Measurements from ENCODE around the gene CCDC188.

The CCDC188 gene

GRCh38 chr22:20141186-20142077, 9.4 kb downstream of the CCDC188 start:
- DNase-seq (ENCODE audit: low read depth) = no peak
- TF ChIP-seq CTCF (IDR thresholded peaks at IDR 0.05; ENCODE audit: insufficient read depth, low read depth, low read length, missing control alignments) = no peak
- no peak overlapping the region for H3K4me3 ChIP-seq (ENCODE audit: low read length)

- TF ChIP-seq CTCF (IDR thresholded peaks at IDR 0.05; ENCODE audit: insufficient read depth, low read depth, low read length, missing control alignments) = no peak
- DNase-seq (ENCODE audit: low read depth) = no peak
- no peak overlapping the region for H3K4me3 ChIP-seq (ENCODE audit: low read length)
These were observed 10.3 kb downstream of the CCDC188 start for GRCh38 chr22:20140521-20140964.

GRCh38 chr22:20140107-20140445, 10.8 kb downstream of the CCDC188 start:
- no peak for TF ChIP-seq CTCF (IDR thresholded peaks at IDR 0.05; ENCODE audit: insufficient read depth, low read depth, low read length, missing control alignments)
- H3K4me3 ChIP-seq (ENCODE audit: low read length) = no peak overlapping the region
- no peak for DNase-seq (ENCODE audit: low read depth)

DNA sequence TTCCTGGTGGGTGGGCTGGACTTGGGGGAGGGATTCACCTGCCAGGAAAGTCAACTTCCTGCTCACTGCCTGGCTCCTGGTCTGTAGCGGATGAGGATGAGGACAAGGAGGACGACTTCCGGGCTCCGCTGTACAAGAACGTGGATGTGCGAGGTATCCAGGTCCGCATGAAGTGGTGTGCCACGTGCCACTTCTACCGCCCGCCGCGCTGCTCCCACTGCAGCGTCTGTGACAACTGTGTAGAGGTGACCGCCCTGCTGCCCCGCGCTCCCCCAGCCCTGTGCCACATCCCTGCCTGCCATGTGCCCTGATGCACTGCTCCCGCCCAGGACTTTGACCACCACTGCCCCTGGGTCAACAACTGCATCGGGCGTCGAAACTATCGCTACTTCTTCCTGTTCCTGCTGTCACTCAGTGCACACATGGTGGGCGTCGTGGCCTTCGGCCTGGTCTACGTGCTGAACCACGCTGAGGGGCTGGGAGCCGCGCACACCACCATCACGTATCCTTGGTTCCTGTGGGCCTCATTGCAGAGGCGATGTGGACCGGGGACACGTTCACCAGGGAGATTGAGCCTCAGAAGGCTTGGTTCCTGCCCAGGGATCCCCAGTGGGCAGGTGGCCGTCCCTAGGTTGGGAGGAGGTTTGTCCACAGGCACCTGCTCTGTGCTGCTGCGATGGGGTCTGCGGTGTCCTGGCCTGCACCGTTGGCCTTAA, 11.3 kb downstream of the CCDC188 start:
- TF ChIP-seq CTCF (IDR thresholded peaks at IDR 0.05; ENCODE audit: insufficient read depth, low read depth, low read length, missing control alignments) = no peak
- DNase-seq (ENCODE audit: low read depth) = no peak
- no peak overlapping the region for H3K4me3 ChIP-seq (ENCODE audit: low read length)

GRCh38 chr22:20138868-20139267, 12.0 kb downstream of the CCDC188 start:
- TF ChIP-seq CTCF (IDR thresholded peaks at IDR 0.05; ENCODE audit: insufficient read depth, low read depth, low read length, missing control alignments) = no peak
- no peak for DNase-seq (ENCODE audit: low read depth)
- H3K4me3 ChIP-seq (ENCODE audit: low read length) = no peak overlapping the region

GRCh38 chr22:20138417-20138738, 12.5 kb downstream of the CCDC188 start:
- H3K4me3 ChIP-seq (ENCODE audit: low read length) = no peak overlapping the region
- no peak for DNase-seq (ENCODE audit: low read depth)
- TF ChIP-seq CTCF (IDR thresholded peaks at IDR 0.05; ENCODE audit: insufficient read depth, low read depth, low read length, missing control alignments) = no peak
